A673 (cell line): ENCODE measurements around the gene HOXA5. TPM values are rescaled to one million over a fixed set of nuclear protein-coding genes. Genes with fewer than 3 reads are reported as not detected.

ENCODE experiments used
- BruUV-seq: library from RNA; stranded (reverse); fragments of 400-500 nt; replicated peaks from 2 replicates; lab custom pipeline; 2021; lab: Mats Ljungman, UMichigan
- CTCF ChIA-PET: fragments of 300-600 bp; sonication (Branson Sonifier 250); formaldehyde crosslinking; loops from one replicate; lab custom pipeline; 2022; ENCODE audit warnings: antibody characterized with exemption; lab: Charles Lee
- POLR2A ChIA-PET: fragments of 300-600 bp; sonication (Branson Sonifier 250); formaldehyde crosslinking; loops from one replicate; lab custom pipeline; 2022; ENCODE audit warnings: antibody characterized with exemption; ENCODE audit not compliant: low non-redundant PET; lab: Charles Lee
- DNase-seq: peaks from one replicate; pipeline ENCODE4 v3.0.0-alpha.2; 2015; ENCODE audit warnings: low spot score
- H3K27ac ChIP-seq: fragments of 200-600 bp; sonication (generic); 2 replicates; pipeline ENCODE4 v1.5.1; 2016; ENCODE audit warnings: mixed run types, low read depth, mild to moderate bottlenecking, mixed read lengths, antibody characterized with exemption, low read length; ENCODE audit not compliant: poor library complexity, severe bottlenecking
- H3K27me3 ChIP-seq: fragments of 200-600 bp; sonication (generic); replicated peaks from 2 replicates; pipeline ENCODE4 v1.6.1; 2017; ENCODE audit warnings: mixed run types, low read depth, mild to moderate bottlenecking, mixed read lengths, antibody characterized with exemption, low read length; ENCODE audit not compliant: insufficient read depth, poor library complexity
- H3K36me3 ChIP-seq: fragments of 200-600 bp; sonication (generic); 2 replicates; pipeline ENCODE4 v1.6.1; 2016; ENCODE audit warnings: mixed run types, mild to moderate bottlenecking, mixed read lengths, antibody characterized with exemption, low read length; ENCODE audit not compliant: insufficient read depth, poor library complexity, severe bottlenecking
- H3K4me1 ChIP-seq: fragments of 200-600 bp; sonication (generic); 2 replicates; pipeline ENCODE4 v1.6.1; 2017; ENCODE audit warnings: mixed run types, mild to moderate bottlenecking, mixed read lengths, antibody characterized with exemption, low read length; ENCODE audit not compliant: insufficient read depth, poor library complexity, severe bottlenecking
- H3K4me3 ChIP-seq: fragments of 200-600 bp; sonication (generic); 2 replicates; pipeline ENCODE4 v1.5.1; 2016; ENCODE audit warnings: low read depth, mixed run types, mild to moderate bottlenecking, mixed read lengths, low read length; ENCODE audit not compliant: poor library complexity, severe bottlenecking
- H3K9me3 ChIP-seq: fragments of 200-600 bp; sonication (generic); 2 replicates; pipeline ENCODE4 v1.6.1; 2016; ENCODE audit warnings: mixed run types, low read depth, mild to moderate bottlenecking, mixed read lengths, antibody characterized with exemption, low read length; ENCODE audit not compliant: poor library complexity, severe bottlenecking
- EZH2 ChIP-seq: fragments of 200-600 bp; sonication (generic); IDR thresholded peaks from 2 replicates; pipeline ENCODE4 v1.6.1; 2017; ENCODE audit warnings: borderline replicate concordance, low read depth, mild to moderate bottlenecking, mixed read lengths, antibody characterized with exemption, low read length; ENCODE audit not compliant: poor library complexity, severe bottlenecking
- intact Hi-C: fragments of 100-400 bp; cut with micrococcal nuclease; formaldehyde crosslinking; loops from one replicate; pipeline ENCODE4 v1.10.0; 2022; ENCODE audit not compliant: unreplicated experiment
- total RNA-seq: library from RNA; stranded (reverse); gene quantifications from 2 replicates; pipeline ENCODE4 v1.2.3, GENCODE V29; 2021
- TF ChIP-seq, protein P1 (sequence below): fragments of 300-800, 200-600 bp; sonication (generic); conservative IDR thresholded peaks from 2 replicates; pipeline ENCODE4 v1.5.1; 2017; ENCODE audit warnings: low read depth, mild to moderate bottlenecking, antibody characterized with exemption, low read length, moderate library complexity, mixed read lengths

The HOXA5 gene
- total RNA-seq, 1 experiment from 2014 or later = not detected

GRCh38 chr7:27164367-27165088, 21.0 kb upstream of the HOXA5 start:
- intact Hi-C loops = loop anchor here (5.0 to 10.0 kb wide), 2 partner anchors 797 to 1270 kb away; no protein-coding TSS in a partner anchor
- Histone ChIP-seq H3K27me3 (peaks cover 65% of the 10 kb centered on the region), H3K27ac (no peak overlapping the region), H3K4me3 (no peak overlapping the region), H3K4me1 (no peaks in the 10 kb centered on the region), H3K36me3 (no peaks in the 10 kb centered on the region), H3K9me3 (no peaks in the 10 kb centered on the region)
- TF ChIP-seq, protein P1, sequence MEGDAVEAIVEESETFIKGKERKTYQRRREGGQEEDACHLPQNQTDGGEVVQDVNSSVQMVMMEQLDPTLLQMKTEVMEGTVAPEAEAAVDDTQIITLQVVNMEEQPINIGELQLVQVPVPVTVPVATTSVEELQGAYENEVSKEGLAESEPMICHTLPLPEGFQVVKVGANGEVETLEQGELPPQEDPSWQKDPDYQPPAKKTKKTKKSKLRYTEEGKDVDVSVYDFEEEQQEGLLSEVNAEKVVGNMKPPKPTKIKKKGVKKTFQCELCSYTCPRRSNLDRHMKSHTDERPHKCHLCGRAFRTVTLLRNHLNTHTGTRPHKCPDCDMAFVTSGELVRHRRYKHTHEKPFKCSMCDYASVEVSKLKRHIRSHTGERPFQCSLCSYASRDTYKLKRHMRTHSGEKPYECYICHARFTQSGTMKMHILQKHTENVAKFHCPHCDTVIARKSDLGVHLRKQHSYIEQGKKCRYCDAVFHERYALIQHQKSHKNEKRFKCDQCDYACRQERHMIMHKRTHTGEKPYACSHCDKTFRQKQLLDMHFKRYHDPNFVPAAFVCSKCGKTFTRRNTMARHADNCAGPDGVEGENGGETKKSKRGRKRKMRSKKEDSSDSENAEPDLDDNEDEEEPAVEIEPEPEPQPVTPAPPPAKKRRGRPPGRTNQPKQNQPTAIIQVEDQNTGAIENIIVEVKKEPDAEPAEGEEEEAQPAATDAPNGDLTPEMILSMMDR = no peak
- TF ChIP-seq EZH2 = no peak
- ChIA-PET CTCF (no interaction called here), POLR2A (no interaction called here)
- no TSS peak for BruUV-seq
- no peak for DNase-seq

DNA sequence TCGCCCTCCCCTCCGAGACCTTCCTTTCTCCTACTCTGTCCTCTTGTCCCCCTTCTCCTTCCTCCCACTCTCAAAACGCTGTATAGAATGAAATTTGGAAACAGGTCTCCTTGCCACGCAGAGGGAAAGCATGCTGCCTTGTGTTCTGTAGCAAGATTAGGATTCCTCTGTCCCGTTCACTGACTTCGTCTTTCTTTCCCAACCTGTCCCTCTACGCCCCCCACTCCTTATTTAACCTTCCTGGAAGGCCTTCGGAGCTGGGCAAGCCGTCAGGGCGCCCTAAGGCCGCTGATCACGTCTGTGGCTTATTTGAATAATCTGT, 20.5 kb upstream of the HOXA5 start:
- CTCF ChIA-PET = no interaction called here
- POLR2A ChIA-PET = no interaction called here

DNA sequence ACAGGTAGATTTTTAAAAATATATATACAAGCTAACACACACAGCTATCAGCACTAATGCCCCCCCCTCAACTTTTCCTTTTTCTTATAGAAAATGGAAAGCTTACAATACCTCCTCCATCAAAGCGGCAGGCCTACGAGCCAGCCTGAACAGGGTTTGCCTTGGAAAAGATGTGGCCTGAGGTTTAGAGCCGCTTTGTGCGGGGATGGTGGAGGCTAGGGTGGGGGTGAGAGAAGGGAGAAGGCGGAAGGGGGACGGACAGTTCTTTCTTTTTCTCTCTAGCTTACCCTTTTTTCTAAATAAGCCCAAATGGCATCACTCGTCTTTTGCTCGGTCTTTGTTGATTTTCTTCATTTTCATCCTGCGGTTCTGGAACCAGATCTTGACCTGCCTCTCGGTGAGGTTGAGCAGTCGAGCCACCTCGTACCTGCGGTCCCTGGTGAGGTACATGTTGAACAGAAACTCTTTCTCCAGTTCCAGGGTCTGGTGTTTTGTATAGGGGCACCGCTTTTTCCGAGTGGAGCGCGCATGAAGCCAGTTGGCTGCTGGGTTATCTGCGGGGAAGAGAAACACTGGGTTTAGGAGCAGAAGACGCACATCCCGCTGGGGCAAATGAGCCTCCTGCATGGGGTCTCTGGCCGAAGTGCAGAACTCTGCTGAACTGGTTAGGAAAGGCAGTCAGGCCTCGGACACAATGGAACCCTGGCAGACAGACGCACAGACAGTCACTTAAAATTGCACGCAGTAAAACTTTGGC, 20.0 kb upstream of the HOXA5 start:
- H3K4me3 ChIP-seq = no peak overlapping the region
- ChIA-PET CTCF (no interaction called here), POLR2A (no interaction called here)
- intact Hi-C loops = loop anchor here (5.0 to 10.0 kb wide), 2 partner anchors 796 to 1269 kb away; no protein-coding TSS in a partner anchor
- H3K9me3 ChIP-seq = no peaks in the 10 kb centered on the region
- no peaks in the 10 kb centered on the region for H3K36me3 ChIP-seq
- no peaks in the 10 kb centered on the region for H3K4me1 ChIP-seq
- DNase-seq = no peak
- H3K27me3 ChIP-seq = peaks cover 61% of the 10 kb centered on the region
- TF ChIP-seq, protein P1 = no peak
- TF ChIP-seq EZH2 = no peak
- no peak overlapping the region for H3K27ac ChIP-seq
- no TSS peak for BruUV-seq

More for the DNA sequence above, 20.5 kb upstream of the HOXA5 start:
- TF ChIP-seq, protein P1 = no peak
- no peak for TF ChIP-seq EZH2
- no peaks in the 10 kb centered on the region for H3K9me3 ChIP-seq
- intact Hi-C loops = loop anchor here (5.0 to 10.0 kb wide), 2 partner anchors 797 to 1269 kb away; no protein-coding TSS in a partner anchor
- DNase-seq = no peak
- no peak overlapping the region for H3K27ac ChIP-seq
- no peaks in the 10 kb centered on the region for H3K36me3 ChIP-seq
- no peaks in the 10 kb centered on the region for H3K4me1 ChIP-seq
- peaks cover 62% of the 10 kb centered on the region for H3K27me3 ChIP-seq
- H3K4me3 ChIP-seq = no peak overlapping the region
- BruUV-seq = no TSS peak
